Left renal pelvis (tissue), 4 donors: Measurements from ENCODE around the gene SERTAD3. TPM values are rescaled to one million over a fixed set of nuclear protein-coding genes. Genes with fewer than 3 reads are reported as not detected.
"Not testable (repeated sequence)": the region's sequence is repeated elsewhere in the genome, so short reads cannot be mapped to it uniquely, and the experiment has no call there.

Experiments used
- DNase-seq, 4 donors: peaks; one replicate each; pipeline ENCODE4 v3.0.0-alpha.2; 2013; ENCODE audit warnings: low read depth in 4 of 4, low spot score in 3 of 4
- polyA plus RNA-seq, 4 donors: library from polyadenylated mRNA; unstranded; fragments of 120-200 nt; gene quantifications; one replicate each; pipeline ENCODE4 v1.2.1, GENCODE V29; 2013; ENCODE audit not compliant: insufficient read length in 4 of 4

SERTAD3 gene
- polyA plus RNA-seq, 4 donors, result 31.6 to 66.6 (median 37.1) TPM

DNA sequence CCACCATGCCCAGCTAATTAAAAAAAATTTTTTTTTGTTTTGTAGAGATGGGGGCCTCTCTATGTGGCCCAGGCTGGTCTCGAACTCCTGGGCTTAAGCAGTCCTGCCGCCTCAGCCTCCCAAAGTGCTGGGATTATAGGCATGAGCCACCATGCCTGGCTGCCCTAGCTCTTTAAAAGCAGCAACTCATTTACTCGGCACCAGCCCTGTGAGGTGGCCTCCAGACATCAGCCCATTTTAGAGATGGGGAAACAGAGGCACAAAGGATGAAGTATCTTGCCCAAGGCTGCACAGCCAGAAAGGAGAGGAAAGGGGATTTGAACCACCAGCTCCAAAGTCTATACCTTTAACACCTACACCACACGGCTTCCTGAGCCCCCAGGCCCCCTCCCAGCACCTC is 31.3 kb downstream of the SERTAD3 start:
- no peak for DNase-seq

GRCh38 chr19:40411958-40412499 is 32.1 kb downstream of the SERTAD3 start:
- no peak for DNase-seq

- DNase-seq, result no peak
These were observed 32.9 kb downstream of the SERTAD3 start for GRCh38 chr19:40411125-40411842.

GRCh38 chr19:40410030-40410389 is 34.1 kb downstream of the SERTAD3 start:
- DNase-seq, result no peak

GRCh38 chr19:40408598-40408925 is 35.6 kb downstream of the SERTAD3 start:
- DNase-seq, result not testable (repeated sequence)

DNA sequence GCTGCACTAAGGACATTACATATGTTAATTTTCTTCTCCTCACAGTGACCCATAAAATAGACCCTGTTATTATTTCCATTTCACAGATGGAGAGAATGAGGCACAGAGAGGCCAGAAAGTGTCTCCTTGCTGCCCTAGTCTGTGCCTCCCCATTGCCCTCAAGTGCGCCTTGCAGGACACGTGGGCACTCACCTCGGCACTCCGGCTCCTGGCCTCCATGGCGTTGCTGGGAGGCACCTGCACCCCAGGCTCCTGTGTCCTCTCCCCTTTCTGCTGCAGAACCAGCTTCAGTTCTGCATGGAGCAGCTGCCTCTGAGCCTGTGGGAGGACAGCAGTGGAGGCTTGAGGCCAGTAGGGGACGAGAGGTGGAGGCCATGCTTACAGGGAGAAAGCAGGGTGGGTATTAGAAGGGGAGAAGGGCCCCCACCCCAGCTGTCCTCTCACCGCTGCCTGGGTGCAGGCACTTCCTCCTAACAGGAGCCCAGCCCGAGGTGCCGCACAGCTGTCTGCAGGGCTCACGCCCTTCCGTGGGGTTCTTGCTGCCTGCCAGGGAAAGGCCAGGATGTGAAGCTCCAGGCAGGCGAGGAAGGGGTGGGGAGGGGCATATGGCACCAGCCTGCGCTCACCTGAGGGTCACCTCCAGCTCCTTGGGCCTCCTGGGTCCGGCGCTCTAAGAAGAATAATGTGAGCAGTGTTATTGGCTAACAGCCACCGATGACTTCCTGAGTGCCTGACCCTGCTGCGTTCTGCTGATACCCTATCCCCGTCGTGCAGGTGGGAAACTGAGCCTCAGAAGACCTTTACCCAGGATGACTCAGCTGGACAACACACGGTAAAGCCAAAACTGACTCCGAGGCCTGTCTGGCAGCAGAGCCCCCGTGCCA is 36.2 kb downstream of the SERTAD3 start:
- no peak for DNase-seq

- DNase-seq, result peak; percentile 58 to 75 (median 67)
These were observed 40.7 kb downstream of the SERTAD3 start for GRCh38 chr19:40403262-40403984.

- DNase-seq, result no peak
These were observed 43.6 kb downstream of the SERTAD3 start for GRCh38 chr19:40400559-40400958.

DNA sequence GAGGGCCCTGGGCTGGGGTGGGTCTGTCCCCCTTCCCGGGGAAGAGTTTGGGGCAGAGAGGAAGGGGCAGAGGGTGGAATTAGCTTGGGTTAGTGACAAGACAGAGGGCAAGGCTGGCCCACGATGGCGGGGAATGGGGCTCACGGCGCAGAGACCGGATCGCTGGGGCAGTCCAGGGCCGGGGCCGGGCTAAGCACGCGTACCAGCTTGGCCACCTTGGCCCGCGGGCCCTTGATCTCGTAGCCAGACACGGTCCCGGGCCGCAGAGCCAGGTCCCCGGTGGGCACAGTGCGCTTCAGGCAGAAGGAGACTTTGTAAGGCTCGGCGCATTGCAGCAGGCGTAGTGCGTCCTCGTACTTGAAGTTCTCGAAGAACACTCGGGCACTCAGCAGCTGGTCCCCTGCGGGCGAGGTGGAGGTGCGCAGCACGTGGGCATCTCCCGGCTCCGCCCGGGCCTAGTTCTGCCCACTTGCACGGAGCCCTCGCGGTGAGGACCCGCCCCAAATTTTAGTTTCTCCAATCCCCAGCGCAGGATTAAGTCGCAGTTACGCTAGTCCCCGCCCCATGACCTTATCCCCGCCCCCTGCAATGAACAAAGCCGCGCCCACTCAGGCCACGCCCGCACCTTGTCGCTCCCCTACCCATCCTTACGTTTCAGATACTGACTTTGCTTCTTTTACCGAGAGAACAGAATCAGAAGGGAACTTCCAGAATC is 45.6 kb downstream of the SERTAD3 start:
- peak in 1 of 4 donors; percentile 34 for DNase-seq

GRCh38 chr19:40397568-40397906 is 46.6 kb downstream of the SERTAD3 start:
- DNase-seq, result no peak

GRCh38 chr19:40396886-40397567 is 47.1 kb downstream of the SERTAD3 start:
- DNase-seq, result no peak

DNA sequence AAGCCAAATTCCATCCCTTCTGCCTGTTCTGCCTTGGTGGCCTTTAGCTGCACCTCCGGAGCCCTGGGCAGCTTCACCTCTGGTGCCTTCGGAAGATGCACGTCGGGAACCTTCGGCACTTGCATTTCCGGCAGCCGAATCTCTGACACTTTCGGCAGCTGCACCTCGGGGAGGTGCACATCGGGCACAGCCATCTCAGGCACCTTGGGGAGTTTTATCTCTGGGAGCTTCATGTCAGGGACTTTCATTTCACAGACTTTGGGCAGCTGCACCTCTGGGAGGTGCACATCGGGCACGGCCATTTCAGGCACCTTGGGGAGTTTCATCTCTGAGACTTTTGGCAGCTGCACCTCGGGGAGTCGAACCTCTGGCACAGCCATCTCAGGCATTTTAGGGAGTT is 48.2 kb downstream of the SERTAD3 start:
- no peak for DNase-seq

DNA sequence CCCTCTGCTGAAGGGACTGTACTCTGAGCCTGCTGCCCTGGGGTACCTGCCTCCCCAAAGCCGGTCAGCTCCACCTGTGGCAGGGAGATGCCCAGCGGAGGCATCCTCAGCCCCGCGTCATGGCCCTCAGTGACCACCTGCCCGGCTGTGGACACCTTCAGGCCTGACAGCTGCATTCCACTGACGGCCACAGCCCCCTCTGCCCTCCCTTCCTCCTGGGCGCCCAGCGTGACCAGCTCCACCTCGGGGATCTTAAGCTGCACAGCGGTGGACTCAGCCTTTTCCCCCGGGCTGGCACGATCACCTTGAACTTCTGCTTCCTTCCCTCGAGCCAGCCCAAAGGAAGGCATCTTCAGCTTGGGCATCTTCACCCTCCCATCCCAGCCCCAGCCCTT is 49.3 kb downstream of the SERTAD3 start:
- no peak for DNase-seq

GRCh38 chr19:40393894-40394815 is 50.0 kb downstream of the SERTAD3 start:
- DNase-seq, result no peak

DNA sequence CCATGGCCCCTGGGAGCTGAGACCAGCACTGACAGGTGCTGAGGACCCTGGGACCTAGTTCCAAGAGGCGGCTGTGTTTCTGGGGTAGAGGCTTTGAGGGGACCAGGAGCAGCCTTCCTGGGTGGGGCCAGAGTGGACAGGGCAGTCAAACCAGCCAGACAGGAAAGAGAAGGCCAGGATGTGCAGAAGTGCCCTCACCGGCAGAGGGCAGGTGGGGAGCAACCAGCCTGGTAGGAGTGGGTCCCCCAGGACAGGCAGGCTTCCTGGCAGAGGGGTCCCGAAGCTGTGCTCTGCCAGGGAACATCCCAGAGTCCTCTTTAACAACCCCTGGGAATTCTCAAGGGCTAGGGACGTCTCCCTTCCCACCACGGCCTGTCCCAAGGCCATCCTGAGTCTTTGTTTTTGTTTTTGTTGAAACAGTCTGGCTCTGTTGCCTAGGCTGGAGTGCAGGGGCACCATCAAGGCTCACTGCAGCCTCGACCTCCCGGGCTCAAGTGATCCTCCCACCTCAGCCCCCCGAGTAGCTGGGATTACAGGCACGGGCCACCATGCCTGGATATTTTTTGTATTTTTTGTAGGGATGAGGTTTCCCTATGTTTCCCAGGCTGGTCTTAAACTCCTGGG is 51.1 kb downstream of the SERTAD3 start:
- DNase-seq, result no peak

GRCh38 chr19:40392123-40392522 is 52.0 kb downstream of the SERTAD3 start:
- no peak for DNase-seq
